ENCODE results near the gene ZSCAN12.

ZSCAN12 gene

GRCh38 chr6:28345201-28345600, 54.3 kb downstream of the ZSCAN12 start:
- in situ Hi-C loops (cut with HindIII; ENCODE audit: low pct_unique_long_range_greater_than_20kb, low sequenced_read_pairs), result no loop called here
- no peak for DNase-seq (ENCODE audit: low read depth in 1 of 2, low spot score in 1 of 2)
- TF ChIP-seq JUND (IDR thresholded peaks at IDR 0.05; ENCODE audit: low read depth), result no peak

GRCh38 chr6:28343898-28344677, 55.5 kb downstream of the ZSCAN12 start:
- in situ Hi-C loops (cut with HindIII; ENCODE audit: low pct_unique_long_range_greater_than_20kb, low sequenced_read_pairs), result no loop called here
- DNase-seq (ENCODE audit: low read depth in 1 of 2, low spot score in 1 of 2), result no peak
- no peak for TF ChIP-seq JUND (IDR thresholded peaks at IDR 0.05; ENCODE audit: low read depth)

- TF ChIP-seq JUND (IDR thresholded peaks at IDR 0.05; ENCODE audit: low read depth), result no peak
- no peak for DNase-seq (ENCODE audit: low read depth in 1 of 2, low spot score in 1 of 2)
- in situ Hi-C loops (cut with HindIII; ENCODE audit: low pct_unique_long_range_greater_than_20kb, low sequenced_read_pairs), result no loop called here
These were observed 59.0 kb downstream of the ZSCAN12 start for GRCh38 chr6:28340310-28341095.

GRCh38 chr6:28337121-28337520, 62.4 kb downstream of the ZSCAN12 start:
- in situ Hi-C loops (cut with HindIII; ENCODE audit: low pct_unique_long_range_greater_than_20kb, low sequenced_read_pairs), result no loop called here
- TF ChIP-seq JUND (IDR thresholded peaks at IDR 0.05; ENCODE audit: low read depth), result no peak
- DNase-seq (ENCODE audit: low read depth in 1 of 2, low spot score in 1 of 2), result no peak

- TF ChIP-seq JUND (IDR thresholded peaks at IDR 0.05; ENCODE audit: low read depth), result no peak
These were observed 63.0 kb downstream of the ZSCAN12 start for GRCh38 chr6:28336284-28337120.

GRCh38 chr6:28335564-28336283, 63.8 kb downstream of the ZSCAN12 start, which contains the start of gene ZSCAN31:
Gene ZSCAN31, minus strand, starts transcription at chr6:28336148. Its CDS starts 6,465 bp downstream, at chr6:28329683.
- in situ Hi-C loops (cut with HindIII; ENCODE audit: low pct_unique_long_range_greater_than_20kb, low sequenced_read_pairs), result no loop called here

More at GRCh38 chr6:28336284-28337120, 63.0 kb downstream of the ZSCAN12 start:
- in situ Hi-C loops (cut with HindIII; ENCODE audit: low pct_unique_long_range_greater_than_20kb, low sequenced_read_pairs), result no loop called here
- DNase-seq (ENCODE audit: low read depth in 1 of 2, low spot score in 1 of 2), result no peak

GRCh38 chr6:28335040-28335563, 64.4 kb downstream of the ZSCAN12 start:
- TF ChIP-seq JUND (IDR thresholded peaks at IDR 0.05; ENCODE audit: low read depth), result no peak
- in situ Hi-C loops (cut with HindIII; ENCODE audit: low pct_unique_long_range_greater_than_20kb, low sequenced_read_pairs), result no loop called here
- no peak for DNase-seq (ENCODE audit: low read depth in 1 of 2, low spot score in 1 of 2)

More at GRCh38 chr6:28335564-28336283, 63.8 kb downstream of the ZSCAN12 start, which contains the start of gene ZSCAN31:
- DNase-seq (ENCODE audit: low read depth in 1 of 2, low spot score in 1 of 2), result peak; percentile 49 to 89
- no peak for TF ChIP-seq JUND (IDR thresholded peaks at IDR 0.05; ENCODE audit: low read depth)

- TF ChIP-seq JUND (IDR thresholded peaks at IDR 0.05; ENCODE audit: low read depth), result no peak
- DNase-seq (ENCODE audit: low read depth in 1 of 2, low spot score in 1 of 2), result no peak
- in situ Hi-C loops (cut with HindIII; ENCODE audit: low pct_unique_long_range_greater_than_20kb, low sequenced_read_pairs), result no loop called here
These were observed 65.1 kb downstream of the ZSCAN12 start for GRCh38 chr6:28334286-28335039.

- no peak for TF ChIP-seq JUND (IDR thresholded peaks at IDR 0.05; ENCODE audit: low read depth)
- in situ Hi-C loops (cut with HindIII; ENCODE audit: low pct_unique_long_range_greater_than_20kb, low sequenced_read_pairs), result no loop called here
- DNase-seq (ENCODE audit: low read depth in 1 of 2, low spot score in 1 of 2), result no peak
These were observed 65.9 kb downstream of the ZSCAN12 start for GRCh38 chr6:28333599-28334018.

GRCh38 chr6:28333047-28333446, 66.5 kb downstream of the ZSCAN12 start:
- TF ChIP-seq JUND (IDR thresholded peaks at IDR 0.05; ENCODE audit: low read depth), result no peak
- no peak for DNase-seq (ENCODE audit: low read depth in 1 of 2, low spot score in 1 of 2)
- in situ Hi-C loops (cut with HindIII; ENCODE audit: low pct_unique_long_range_greater_than_20kb, low sequenced_read_pairs), result no loop called here

- no peak for DNase-seq (ENCODE audit: low read depth in 1 of 2, low spot score in 1 of 2)
- in situ Hi-C loops (cut with HindIII; ENCODE audit: low pct_unique_long_range_greater_than_20kb, low sequenced_read_pairs), result no loop called here
- TF ChIP-seq JUND (IDR thresholded peaks at IDR 0.05; ENCODE audit: low read depth), result no peak
These were observed 69.5 kb downstream of the ZSCAN12 start for GRCh38 chr6:28330041-28330440.

Measured in T47D (cell line).